Kidney (tissue), 14 donors: ENCODE results near the gene PFN4. TPM values are rescaled to one million over a fixed set of nuclear protein-coding genes. Genes with fewer than 3 reads are reported as not detected.
A peak's percentile ranks its signal among the peaks of the same experiment; 100 is the strongest.
"Not testable (repeated sequence)": the region's sequence is repeated elsewhere in the genome, so short reads cannot be mapped to it uniquely, and the experiment has no call there.

ENCODE experiments used
- DNase-seq, 5 donors: peaks; one replicate each; pipeline ENCODE4 v3.0.0-alpha.2; 2013 to 2020
- FAIRE-seq: peaks from 2 replicates; lab custom pipeline; 2012; peaks lifted over from hg19 to GRCh38; lab: Jason Lieb, UNC
- H3K27ac ChIP-seq, 2 donors: one replicate each; pipeline ENCODE4 v1.7.0; 2013; ENCODE audit warnings: low read depth in 2 of 2, low read length in 2 of 2, inconsistent platforms in 1 of 2
- H3K27me3 ChIP-seq: one replicate; pipeline ENCODE4 v1.7.1; 2013; ENCODE audit warnings: low read length, inconsistent platforms; ENCODE audit not compliant: control insufficient read depth, insufficient read depth
- H3K36me3 ChIP-seq, 3 donors: one replicate each; pipeline versions ENCODE4 v1.7.0 to v1.7.1; 2013; ENCODE audit warnings: low read length in 3 of 3, control low read depth in 1 of 3, inconsistent platforms in 1 of 3; ENCODE audit not compliant: insufficient read depth in 3 of 3, control insufficient read depth in 2 of 3
- H3K4me1 ChIP-seq, 3 donors: one replicate each; pipeline versions ENCODE4 v1.7.0 to v1.7.1; 2013; ENCODE audit warnings: low read length in 3 of 3, inconsistent platforms in 1 of 3, low read depth in 1 of 3; ENCODE audit not compliant: control insufficient read depth in 2 of 3, insufficient read depth in 2 of 3
- H3K4me3 ChIP-seq, 3 donors: one replicate each; pipeline versions ENCODE4 v1.7.0 to v1.8.1; 2013; ENCODE audit warnings: low read length in 3 of 3, control low read depth in 1 of 3, inconsistent platforms in 1 of 3
- H3K9ac ChIP-seq, 3 donors: one replicate each; pipeline versions ENCODE4 v1.7.0 to v1.7.1; 2013; ENCODE audit warnings: low read length in 3 of 3, control low read depth in 1 of 3, inconsistent platforms in 1 of 3
- H3K9me3 ChIP-seq, 3 donors: one replicate each; pipeline versions ENCODE4 v1.7.0 to v1.7.1; 2013; ENCODE audit warnings: low read length in 3 of 3, control low read depth in 1 of 3, inconsistent platforms in 1 of 3; ENCODE audit not compliant: control insufficient read depth in 2 of 3, insufficient read depth in 1 of 3
- intact Hi-C: fragments of 100-400 bp; cut with DNase I; formaldehyde crosslinking; loops from one replicate; pipeline ENCODE4 v1.11.1; 2022
- polyA plus RNA-seq: library from polyadenylated mRNA; stranded (reverse); fragments of 350-450 nt; fragmentation: Illumina TruSeq; extraction: RNeasy Lipid Tissue Mini Kit (QIAGEN cat#74804); gene quantifications from one replicate; pipeline ENCODE4 v1.2.3, GENCODE V29; 2014; ENCODE audit warnings: low read depth, low replicate concordance; ENCODE audit not compliant: insufficient read depth
- total RNA-seq: library from RNA; stranded (reverse); fragmentation: NEBNext Ultra II Directional; extraction: Animal tissue kit (Norgen Biotek cat#: 25700); gene quantifications from one replicate; pipeline ENCODE4 v1.2.1, GENCODE V29; 2021
- TF ChIP-seq, protein P1 (sequence below): IDR thresholded peaks from 3 replicates; pipeline ENCODE4 v1.5.1; 2012; ENCODE audit warnings: mild to moderate bottlenecking, moderate library complexity, borderline replicate concordance; ENCODE audit not compliant: insufficient read depth; ENCODE audit errors: extremely low read depth
- donor health status: control.
- donor health status: control.
- donor health status: control.
- donor health status: control.
- donor health status: control.
- donor health status: DM: yes; HTN: yes; CAD: no.
- donor health status: Normal renal cell carcinoma (clear cell type).

Gene PFN4
- total and polyA plus RNA-seq, 2 donors from 2014 or later: 0.79 to 2.1 TPM

DNA sequence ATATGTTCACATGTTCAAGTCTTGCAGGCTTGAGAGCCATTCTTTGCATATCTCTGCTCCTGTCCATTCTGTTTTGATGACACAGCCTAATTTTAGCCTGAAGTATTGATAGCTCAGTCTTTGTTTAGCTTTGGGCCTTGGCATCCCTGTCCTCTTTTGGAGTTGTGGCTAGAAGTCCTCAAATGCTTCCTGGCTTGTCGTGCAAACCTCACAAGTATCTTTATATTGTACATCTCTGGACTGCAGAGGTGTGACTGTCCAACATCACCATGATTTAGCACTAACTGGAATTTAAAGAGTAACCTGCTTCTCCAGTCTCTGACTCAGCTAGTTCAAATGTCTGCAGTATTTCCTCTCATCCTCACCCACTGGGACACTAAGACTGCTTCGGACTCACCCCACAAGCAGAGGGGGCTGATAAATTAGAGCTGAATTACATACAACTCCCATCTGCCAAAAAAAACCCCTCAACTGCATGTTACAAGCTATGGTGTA, 11.7 kb downstream of the PFN4 start:
- Histone ChIP-seq H3K36me3 (no peaks in the 10 kb centered on the region), H3K9ac (no peak overlapping the region), H3K27ac (no peak overlapping the region), H3K27me3 (no peaks in the 10 kb centered on the region), H3K4me1 (no peaks in the 10 kb centered on the region), H3K4me3 (no peak overlapping the region), H3K9me3 (no peaks in the 10 kb centered on the region)
- intact Hi-C loops: no loop called here
- peak in 1 of 5 donors; percentile 12 for DNase-seq
- FAIRE-seq: no peak
- TF ChIP-seq, protein P1, sequence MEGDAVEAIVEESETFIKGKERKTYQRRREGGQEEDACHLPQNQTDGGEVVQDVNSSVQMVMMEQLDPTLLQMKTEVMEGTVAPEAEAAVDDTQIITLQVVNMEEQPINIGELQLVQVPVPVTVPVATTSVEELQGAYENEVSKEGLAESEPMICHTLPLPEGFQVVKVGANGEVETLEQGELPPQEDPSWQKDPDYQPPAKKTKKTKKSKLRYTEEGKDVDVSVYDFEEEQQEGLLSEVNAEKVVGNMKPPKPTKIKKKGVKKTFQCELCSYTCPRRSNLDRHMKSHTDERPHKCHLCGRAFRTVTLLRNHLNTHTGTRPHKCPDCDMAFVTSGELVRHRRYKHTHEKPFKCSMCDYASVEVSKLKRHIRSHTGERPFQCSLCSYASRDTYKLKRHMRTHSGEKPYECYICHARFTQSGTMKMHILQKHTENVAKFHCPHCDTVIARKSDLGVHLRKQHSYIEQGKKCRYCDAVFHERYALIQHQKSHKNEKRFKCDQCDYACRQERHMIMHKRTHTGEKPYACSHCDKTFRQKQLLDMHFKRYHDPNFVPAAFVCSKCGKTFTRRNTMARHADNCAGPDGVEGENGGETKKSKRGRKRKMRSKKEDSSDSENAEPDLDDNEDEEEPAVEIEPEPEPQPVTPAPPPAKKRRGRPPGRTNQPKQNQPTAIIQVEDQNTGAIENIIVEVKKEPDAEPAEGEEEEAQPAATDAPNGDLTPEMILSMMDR: no peak

DNA sequence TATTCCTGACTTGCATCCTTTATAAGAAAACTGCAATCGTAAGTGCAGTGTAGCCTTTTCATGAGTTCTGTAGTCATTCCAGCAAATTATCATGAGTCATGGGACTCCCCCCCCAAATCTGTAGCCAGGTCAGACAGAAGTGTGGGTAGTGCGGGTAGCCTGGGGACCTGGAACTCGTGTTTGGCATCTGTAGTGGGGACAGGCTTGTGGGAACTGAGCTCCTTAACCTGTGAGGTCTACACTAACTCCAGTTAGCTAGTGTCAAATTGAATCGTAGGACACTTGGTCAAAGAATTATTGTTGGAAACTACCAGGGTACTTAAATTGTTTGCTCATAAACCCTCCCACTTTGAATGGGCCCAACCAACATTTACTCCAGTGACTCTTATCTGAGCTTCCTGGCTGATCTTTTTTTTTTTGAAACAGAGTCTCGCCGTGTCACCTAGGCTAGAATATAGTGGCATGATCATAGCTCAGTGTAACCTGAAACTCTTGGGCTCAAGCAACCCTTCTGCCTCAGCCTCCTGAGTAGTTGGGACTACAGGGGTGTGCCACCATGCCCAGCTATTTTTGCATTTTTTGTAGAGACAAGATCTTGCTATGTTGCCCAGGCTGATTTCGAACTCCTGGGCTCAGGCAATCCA, 12.4 kb downstream of the PFN4 start:
- no peaks in the 10 kb centered on the region for H3K36me3 ChIP-seq
- H3K4me1 ChIP-seq: no peaks in the 10 kb centered on the region
- intact Hi-C loops: no loop called here
- no peak for FAIRE-seq
- no peak overlapping the region for H3K4me3 ChIP-seq
- no peaks in the 10 kb centered on the region for H3K27me3 ChIP-seq
- H3K27ac ChIP-seq: no peak overlapping the region
- H3K9me3 ChIP-seq: no peaks in the 10 kb centered on the region
- no peak for DNase-seq
- TF ChIP-seq, protein P1: no peak
- H3K9ac ChIP-seq: no peak overlapping the region

DNA sequence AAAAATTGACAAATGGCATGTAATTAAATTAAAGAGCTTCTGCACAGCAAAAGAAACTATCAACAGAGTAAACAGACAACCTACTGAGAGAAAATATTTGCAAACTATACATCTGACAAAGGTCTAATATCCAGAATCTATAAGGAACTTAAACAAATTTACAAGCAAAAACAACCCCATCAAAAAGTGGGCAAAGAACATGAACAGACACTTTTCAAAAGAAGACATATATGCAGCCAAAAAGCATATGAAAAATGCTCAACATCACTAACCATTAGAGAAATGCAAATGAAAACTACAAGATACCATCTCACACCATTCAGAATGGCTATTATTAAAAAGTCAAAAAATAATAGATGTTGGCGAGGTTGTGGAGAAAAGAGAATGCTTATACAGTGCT, 13.7 kb downstream of the PFN4 start:
- H3K27ac ChIP-seq, intact Hi-C loops, H3K4me3 ChIP-seq, DNase-seq, H3K4me1 ChIP-seq, FAIRE-seq, H3K27me3 ChIP-seq, H3K36me3 ChIP-seq, H3K9me3 ChIP-seq, H3K9ac ChIP-seq: not testable (repeated sequence)

DNA sequence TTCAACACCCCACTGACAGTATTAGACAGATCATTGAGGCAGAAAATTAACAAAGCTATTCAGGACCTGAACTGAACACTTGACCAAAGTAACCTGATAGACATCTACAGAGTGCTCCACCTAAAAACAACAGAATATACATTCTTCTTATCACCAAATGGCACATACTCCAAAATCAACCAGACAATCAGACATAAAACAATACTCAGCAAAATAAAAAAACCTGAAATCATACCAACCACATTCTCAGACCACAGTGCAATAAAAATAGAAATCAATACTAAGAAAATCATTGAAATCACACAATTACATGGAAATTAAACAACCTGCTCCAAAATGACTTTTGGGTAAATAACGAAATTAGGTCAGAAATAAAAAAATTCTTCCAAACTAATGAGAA, 15.8 kb downstream of the PFN4 start:
- DNase-seq: no peak
- H3K27me3 ChIP-seq: no peaks in the 10 kb centered on the region
- H3K4me3 ChIP-seq: no peak overlapping the region
- H3K4me1 ChIP-seq: no peaks in the 10 kb centered on the region
- no peak for FAIRE-seq
- H3K27ac ChIP-seq: no peak overlapping the region
- intact Hi-C loops: no loop called here
- H3K9me3 ChIP-seq: no peaks in the 10 kb centered on the region
- no peaks in the 10 kb centered on the region for H3K36me3 ChIP-seq
- H3K9ac ChIP-seq: no peak overlapping the region
- TF ChIP-seq, protein P1: no peak
